IMR-90 (cell line): ENCODE results near the gene TECPR2. TPM values are rescaled to one million over a fixed set of nuclear protein-coding genes. Genes with fewer than 3 reads are reported as not detected.

ENCODE experiments used
- ATAC-seq: fragments of 200-7000 bp; cut with Tn5 transposase; 2 replicates; pipeline ENCODE4 v1.9.1; 2020; ENCODE audit warnings: low read depth, mild to moderate bottlenecking, moderate library complexity
- BruUV-seq: library from RNA; stranded (reverse); fragments of 400-500 nt; replicated peaks from 2 replicates; lab custom pipeline; 2021; lab: Mats Ljungman, UMichigan
- CTCF ChIA-PET: fragments of 300-600 bp; formaldehyde crosslinking; extraction: SDS; loops from one replicate; lab custom pipeline; 2021; ENCODE audit warnings: antibody characterized with exemption; lab: Yijun Ruan, JAX
- POLR2A ChIA-PET: fragments of 300-600 bp; sonication (Branson Sonifier 250); formaldehyde crosslinking; loops from one replicate; lab custom pipeline; 2022; ENCODE audit warnings: antibody characterized with exemption; ENCODE audit not compliant: unreplicated experiment; lab: Charles Lee
- DNase-seq: peaks from one replicate; pipeline ENCODE4 v3.0.0; 2013
- H2AFZ ChIP-seq: replicated peaks from 2 replicates; pipeline ENCODE3; 2013; ENCODE audit warnings: low read length, mild to moderate bottlenecking; ENCODE audit not compliant: poor library complexity
- H2AK5ac ChIP-seq: 2 replicates; pipeline ENCODE4 v1.6.1; 2013; ENCODE audit warnings: low read depth, low read length, inconsistent platforms
- H2AK9ac ChIP-seq: replicated peaks from 2 replicates; pipeline ENCODE3; 2013; ENCODE audit warnings: mild to moderate bottlenecking, low read depth, low read length, moderate library complexity; ENCODE audit not compliant: poor library complexity
- H2BK120ac ChIP-seq: 2 replicates; pipeline ENCODE4 v1.6.1; 2013; ENCODE audit warnings: low read depth, low read length, inconsistent platforms
- H2BK15ac ChIP-seq: 3 replicates; pipeline ENCODE4 v1.6.1; 2013; ENCODE audit warnings: low read depth, low read length, inconsistent platforms
- H2BK20ac ChIP-seq: 2 replicates; pipeline ENCODE4 v1.6.1; 2013; ENCODE audit warnings: low read depth, mild to moderate bottlenecking, inconsistent platforms, low read length, moderate library complexity
- H2BK5ac ChIP-seq: 2 replicates; pipeline ENCODE4 v1.6.1; 2013; ENCODE audit warnings: mild to moderate bottlenecking, low read depth, low read length, inconsistent platforms; ENCODE audit not compliant: poor library complexity, severe bottlenecking
- H3K14ac ChIP-seq: replicated peaks from 2 replicates; pipeline ENCODE4 v1.6.1; 2013; ENCODE audit warnings: low read depth, low read length, inconsistent platforms
- H3K18ac ChIP-seq: 2 replicates; pipeline ENCODE4 v1.6.1; 2013; ENCODE audit warnings: low read depth, low read length, control low read depth
- H3K23ac ChIP-seq: 2 replicates; pipeline ENCODE4 v1.6.1; 2013; ENCODE audit warnings: low read depth, low read length, inconsistent platforms
- H3K27ac ChIP-seq: 2 replicates; pipeline ENCODE4 v1.5.1; 2013; ENCODE audit warnings: mild to moderate bottlenecking, control low read depth, low read length; ENCODE audit not compliant: insufficient read depth
- H3K27me3 ChIP-seq: 2 replicates; pipeline ENCODE4 v1.6.1; 2013; ENCODE audit warnings: low read length; ENCODE audit not compliant: control insufficient read depth, insufficient read depth
- H3K36me3 ChIP-seq: 2 replicates; pipeline ENCODE4 v1.6.1; 2013; ENCODE audit warnings: low read length, mixed read lengths; ENCODE audit not compliant: control insufficient read depth, insufficient read depth
- H3K4ac ChIP-seq: 2 replicates; pipeline ENCODE4 v1.6.1; 2013; ENCODE audit warnings: low read depth, low read length, inconsistent platforms
- H3K4me1 ChIP-seq: 2 replicates; pipeline ENCODE4 v1.6.1; 2013; ENCODE audit warnings: low read length, mixed read lengths; ENCODE audit not compliant: control insufficient read depth, insufficient read depth
- H3K4me2 ChIP-seq: 2 replicates; pipeline ENCODE4 v1.6.1; 2013; ENCODE audit warnings: low read depth, mild to moderate bottlenecking, control low read depth, low read length, moderate library complexity
- H3K4me3 ChIP-seq: 2 replicates; pipeline ENCODE4 v1.5.1; 2013; ENCODE audit warnings: low read depth, mild to moderate bottlenecking, control low read depth, low read length, moderate library complexity; ENCODE audit not compliant: insufficient read depth
- H3K56ac ChIP-seq: 2 replicates; pipeline ENCODE4 v1.6.1; 2013; ENCODE audit warnings: low read length, inconsistent platforms; ENCODE audit not compliant: insufficient read depth; ENCODE audit errors: extremely low read depth
- H3K79me1 ChIP-seq, 2 experiments: 2 replicates each; pipeline ENCODE4 v1.6.1; 2013; ENCODE audit warnings: low read length in 2 of 2, inconsistent platforms in 1 of 2, low read depth in 1 of 2
- H3K9ac ChIP-seq: 2 replicates; pipeline ENCODE4 v1.6.1; 2013; ENCODE audit warnings: low read depth, low read length, control low read depth
- H3K9me1 ChIP-seq: 2 replicates; pipeline ENCODE4 v1.6.1; 2013; ENCODE audit warnings: low read length, inconsistent platforms; ENCODE audit not compliant: insufficient read depth
- H3K9me3 ChIP-seq: 2 replicates; pipeline ENCODE4 v1.6.1; 2013; ENCODE audit warnings: low read length; ENCODE audit not compliant: control insufficient read depth, insufficient read depth
- H4K20me1 ChIP-seq: 2 replicates; pipeline ENCODE4 v1.6.1; 2013; ENCODE audit warnings: low read length, inconsistent platforms; ENCODE audit not compliant: insufficient read depth
- H4K5ac ChIP-seq: 2 replicates; pipeline ENCODE4 v1.6.1; 2013; ENCODE audit warnings: mild to moderate bottlenecking, low read depth, low read length, control low read depth
- H4K8ac ChIP-seq, 2 experiments: 2 replicates each; pipeline ENCODE4 v1.6.1; 2013; ENCODE audit warnings: low read depth in 2 of 2, low read length in 2 of 2, control low read depth in 1 of 2, inconsistent platforms in 1 of 2
- H4K91ac ChIP-seq: 2 replicates; pipeline ENCODE4 v1.6.1; 2013; ENCODE audit warnings: low read depth, low read length, inconsistent platforms; ENCODE audit not compliant: insufficient read depth
- BHLHE40 ChIP-seq: fragments of 150-350 bp; IDR thresholded peaks from 2 replicates; pipeline ENCODE4 v1.6.1; 2016; ENCODE audit warnings: mild to moderate bottlenecking, low read depth, low read length
- CEBPB ChIP-seq: IDR thresholded peaks from 2 replicates; pipeline ENCODE4 v1.6.1; 2012; ENCODE audit warnings: low read depth, low read length, improper control_type of control experiment
- CHD1 ChIP-seq: IDR thresholded peaks from 2 replicates; pipeline ENCODE4 v1.6.1; 2012; ENCODE audit warnings: low read depth, low read length, improper control_type of control experiment
- CTCF ChIP-seq: conservative IDR thresholded peaks from 2 replicates; pipeline ENCODE4 v1.5.1; 2012; ENCODE audit warnings: mild to moderate bottlenecking, low read depth, low read length, improper control_type of control experiment
- ELK1 ChIP-seq: fragments of 150-350 bp; IDR thresholded peaks from 2 replicates; pipeline ENCODE4 v1.6.1; 2016; ENCODE audit warnings: low read depth, mild to moderate bottlenecking, low read length, moderate library complexity, borderline replicate concordance
- FOS ChIP-seq: fragments of 150-350 bp; IDR thresholded peaks from 2 replicates; pipeline ENCODE4 v1.6.1; 2016; ENCODE audit warnings: low read depth, low read length
- MAFK ChIP-seq: IDR thresholded peaks from 2 replicates; pipeline ENCODE4 v1.6.1; 2012; ENCODE audit warnings: low read depth, low read length, improper control_type of control experiment
- MAZ ChIP-seq: IDR thresholded peaks from 2 replicates; pipeline ENCODE4 v1.6.1; 2012; ENCODE audit warnings: low read depth, mild to moderate bottlenecking, low read length, improper control_type of control experiment, moderate library complexity, borderline replicate concordance
- MXI1 ChIP-seq: IDR thresholded peaks from 2 replicates; pipeline ENCODE4 v1.6.1; 2012; ENCODE audit warnings: low read depth, mild to moderate bottlenecking, low read length, moderate library complexity, borderline replicate concordance
- NFE2L2 ChIP-seq: fragments of 150-350 bp; IDR thresholded peaks from 2 replicates; pipeline ENCODE4 v1.6.1; 2016; ENCODE audit warnings: low read depth, mild to moderate bottlenecking, low read length
- POLR2A ChIP-seq: IDR thresholded peaks from 2 replicates; pipeline ENCODE4 v1.6.1; 2012; ENCODE audit warnings: mild to moderate bottlenecking, low read depth, low read length
- RAD21 ChIP-seq: IDR thresholded peaks from 2 replicates; pipeline ENCODE4 v1.6.1; 2012; ENCODE audit warnings: low read length, improper control_type of control experiment
- RCOR1 ChIP-seq: IDR thresholded peaks from 2 replicates; pipeline ENCODE4 v1.6.1; 2012; ENCODE audit warnings: mild to moderate bottlenecking, low read length, improper control_type of control experiment; ENCODE audit not compliant: insufficient replicate concordance
- RFX5 ChIP-seq: IDR thresholded peaks from 2 replicates; pipeline ENCODE4 v1.8.0; 2012; ENCODE audit warnings: low read depth, mild to moderate bottlenecking, low read length, moderate library complexity
- SMC3 ChIP-seq: fragments of 150-350 bp; IDR thresholded peaks from 2 replicates; pipeline ENCODE4 v1.6.1; 2016; ENCODE audit warnings: low read depth, mild to moderate bottlenecking, antibody characterized with exemption, low read length, moderate library complexity
- WGBS, 2 experiments: methylation state at CpG; one replicate each; pipeline versions ENCODE4 v1.1.5 to v1.1.7; 2013; ENCODE audit warnings: missing lambda C conversion rate in 2 of 2; ENCODE audit not compliant: insufficient read length in 1 of 2; ENCODE audit errors: extremely low coverage in 2 of 2; 5-methylcytosine and 5-hydroxymethylcytosine counted together
- dilution Hi-C: fragments of 300-500 bp; cut with HindIII; formaldehyde crosslinking; loops from one replicate; pipeline ENCODE4 v1.14.3; 2018; ENCODE audit warnings: low sequenced_read_pairs; ENCODE audit not compliant: unreplicated experiment
- in situ Hi-C: fragments of 300-500 bp; cut with MboI; formaldehyde crosslinking; loops from 3 replicates; pipeline ENCODE4 v1.14.3; 2019; ENCODE audit warnings: low sequenced_read_pairs, inconsistent platforms, mixed read lengths
- intact Hi-C: fragments of 100-400 bp; cut with micrococcal nuclease; formaldehyde crosslinking; loops from 2 replicates; pipeline ENCODE4 v1.10.0; 2022
- polyA plus RNA-seq, 3 experiments: library from polyadenylated mRNA; depleted of rRNA; stranded (reverse); fragments of >200 nt; gene quantifications; 2 replicates each; pipeline ENCODE4 v1.2.3, GENCODE V29; 2012; ENCODE audit warnings: low replicate concordance in 1 of 3
- total RNA-seq: library from RNA; depleted of rRNA; stranded (reverse); fragments of >200 nt; gene quantifications from 2 replicates; pipeline ENCODE4 v1.2.3, GENCODE V29; 2012

TECPR2 gene
- total and polyA plus RNA-seq, 2 of the 4 experiments (the other 2 are of a cell fraction) = 9.5 to 11.7 TPM

- Histone ChIP-seq H2BK15ac (no peak overlapping the region), H4K5ac (no peak overlapping the region), H2AK5ac (no peak overlapping the region; the same call in 1 of the 2 replicates), H3K4me3 (no peak overlapping the region), H3K27me3 (no peaks in the 10 kb centered on the region), H2AFZ (no peak overlapping the region), H3K4me1 (peaks cover 14% of the 10 kb centered on the region), H3K9ac (no peak overlapping the region), H3K56ac (no peak overlapping the region), H3K4ac (0 out of 2 replicates have a peak overlapping the region, but pooled peaks have one; percentile 23), H3K27ac (no peak overlapping the region), H3K9me3 (no peaks in the 10 kb centered on the region), H3K14ac (no peak overlapping the region; the same call in 1 of the 2 replicates), H2BK20ac (peak overlapping the region; percentile 32; the same call in 1 of the 2 replicates), H3K79me1 (peaks cover 0 to 8% of the 10 kb centered on the region in 2 experiments; a peak in 2 of 4 replicates), H3K9me1 (peaks cover 19% of the 10 kb centered on the region), H2BK5ac (no peak overlapping the region), H3K18ac (no peak overlapping the region), H3K36me3 (no peaks in the 10 kb centered on the region; the same call in 1 of the 2 replicates), H4K8ac (no peak overlapping the region), H2AK9ac (peak overlapping the region; percentile 62), H4K91ac (no peak overlapping the region), H3K23ac (no peak overlapping the region), H3K4me2 (no peak overlapping the region), H4K20me1 (peaks cover 3% of the 10 kb centered on the region; the same call in 1 of the 2 replicates), H2BK120ac (peak overlapping the region; percentile 25; the same call in 1 of the 2 replicates)
- no peak for DNase-seq
- ChIA-PET POLR2A (interaction anchor here (0.6 kb wide), 1 partner anchor 15 kb away, joined by 3 read pairs; no protein-coding TSS in a partner anchor), CTCF (no interaction called here)
- ATAC-seq = no peak
- in situ Hi-C loops = no loop called here
- BruUV-seq = no TSS peak
- dilution Hi-C loops = no loop called here
- intact Hi-C loops = no loop called here
- TF ChIP-seq CTCF (no peak), POLR2A (no peak), MAZ (no peak), MAFK (no peak), ELK1 (no peak), FOS (no peak), RCOR1 (no peak), CHD1 (no peak), BHLHE40 (no peak), RAD21 (no peak), CEBPB (no peak), RFX5 (no peak), NFE2L2 (no peak), MXI1 (no peak), SMC3 (no peak)
- WGBS, 2 experiments = 94% methylated on average over 5 of the region's 9 CpGs; no CpG with 5 or more reads in 1 of the 2 experiments
Measured at GRCh38 chr14:102472791-102473150, 110.0 kb downstream of the TECPR2 start.
